OCI-LY7 (cell line): Measurements from ENCODE around the gene SUPT4H1. TPM values are rescaled to one million over a fixed set of nuclear protein-coding genes. Genes with fewer than 3 reads are reported as not detected.

Experiments
- BruUV-seq: library from RNA; stranded (reverse); fragments of 400-500 nt; replicated peaks from 2 replicates; lab custom pipeline; 2021; lab: Mats Ljungman, UMichigan
- CTCF ChIA-PET: fragments of 300-600 bp; sonication (Branson Sonifier 250); formaldehyde crosslinking; loops from one replicate; lab custom pipeline; 2022; ENCODE audit warnings: antibody characterized with exemption; ENCODE audit not compliant: unreplicated experiment; lab: Charles Lee
- POLR2A ChIA-PET: fragments of 300-600 bp; sonication (Branson Sonifier 250); formaldehyde crosslinking; loops from one replicate; lab custom pipeline; 2022; ENCODE audit warnings: antibody characterized with exemption; lab: Charles Lee
- DNase-seq: peaks from one replicate; pipeline ENCODE4 v3.0.0-alpha.2; 2015; ENCODE audit warnings: low spot score
- H2AFZ ChIP-seq: fragments of 200-600 bp; sonication (generic), shearing (Covaris generic); 2 replicates; pipeline ENCODE4 v1.6.1; 2014; ENCODE audit warnings: mild to moderate bottlenecking, antibody characterized with exemption, low read length, moderate library complexity
- H3K27ac ChIP-seq: fragments of 200-600 bp; sonication (generic); 2 replicates; pipeline ENCODE4 v1.5.1; 2014; ENCODE audit warnings: mixed run types, low read depth, mild to moderate bottlenecking, moderate library complexity, low read length, inconsistent platforms; ENCODE audit not compliant: poor library complexity, severe bottlenecking
- H3K36me3 ChIP-seq: fragments of 200-600 bp; sonication (generic); 2 replicates; pipeline ENCODE4 v1.6.1; 2014; ENCODE audit warnings: mild to moderate bottlenecking, antibody characterized with exemption, low read length, moderate library complexity, mixed read lengths; ENCODE audit not compliant: insufficient read depth
- H3K4me1 ChIP-seq: fragments of 200-600 bp; sonication (generic); 2 replicates; pipeline ENCODE4 v1.5.1; 2014; ENCODE audit warnings: mild to moderate bottlenecking, low read length; ENCODE audit not compliant: insufficient read depth, poor library complexity, severe bottlenecking
- H3K4me2 ChIP-seq: fragments of 200-600 bp; sonication (generic); 2 replicates; pipeline ENCODE4 v1.6.1; 2014; ENCODE audit warnings: mild to moderate bottlenecking, low read length
- H3K4me3 ChIP-seq: fragments of 200-600 bp; sonication (generic); 2 replicates; pipeline ENCODE4 v1.5.1; 2014; ENCODE audit warnings: mild to moderate bottlenecking, low read depth, low read length; ENCODE audit not compliant: poor library complexity, severe bottlenecking
- H3K79me2 ChIP-seq: fragments of 200-600 bp; sonication (generic); 2 replicates; pipeline ENCODE4 v1.6.1; 2016; ENCODE audit warnings: low read depth, mild to moderate bottlenecking, low read length, moderate library complexity, mixed read lengths; ENCODE audit not compliant: insufficient read depth
- H3K9me2 ChIP-seq: fragments of 200-600 bp; sonication (generic); 2 replicates; pipeline ENCODE4 v1.6.1; 2016; ENCODE audit warnings: mild to moderate bottlenecking, low read length, mixed read lengths; ENCODE audit not compliant: insufficient read depth
- H3K9me3 ChIP-seq: fragments of 200-600 bp; sonication (generic); 2 replicates; pipeline ENCODE4 v1.6.1; 2014; ENCODE audit warnings: mild to moderate bottlenecking, mixed run types, low read length, mixed read lengths
- H4K20me1 ChIP-seq: fragments of 200-600 bp; sonication (generic); 2 replicates; pipeline ENCODE4 v1.6.1; 2014; ENCODE audit warnings: mild to moderate bottlenecking, antibody characterized with exemption, low read length, moderate library complexity, mixed read lengths; ENCODE audit not compliant: insufficient read depth
- CTCF ChIP-seq: fragments of 200-600 bp; sonication (generic); conservative IDR thresholded peaks from 2 replicates; pipeline ENCODE4 v1.5.1; 2014; ENCODE audit warnings: mild to moderate bottlenecking, antibody characterized with exemption, low read length, moderate library complexity, mixed read lengths
- EZH2phosphoT487 ChIP-seq: fragments of 200-600 bp; sonication (generic); IDR thresholded peaks from 2 replicates; pipeline ENCODE4 v1.6.1; 2018; ENCODE audit warnings: low read depth, borderline replicate concordance, mild to moderate bottlenecking, mixed run types, antibody characterized with exemption, low read length, moderate library complexity, mixed read lengths
- intact Hi-C: fragments of 100-400 bp; cut with micrococcal nuclease; formaldehyde crosslinking; loops from one replicate; pipeline ENCODE4 v1.10.0; 2022; ENCODE audit not compliant: unreplicated experiment
- total RNA-seq, 2 experiments: library from RNA; depleted of rRNA in 1 of 2; stranded (reverse); fragments of >200 nt in 1 of 2; shearing (Covaris generic) in 1 of 2; gene quantifications; 2 replicates each; pipeline ENCODE4 v1.2.3, GENCODE V29; 2014 to 2022

SUPT4H1 gene
- total RNA-seq, 2 experiments from 2014 or later: 56.5 to 65.5 TPM

GRCh38 chr17:58390884-58391283 lies 38.9 kb upstream of the SUPT4H1 start:
- TF ChIP-seq CTCF (no peak), EZH2phosphoT487 (no peak)
- H4K20me1 ChIP-seq: no peaks in the 10 kb centered on the region
- peaks cover 5% of the 10 kb centered on the region for H3K4me1 ChIP-seq
- H3K36me3 ChIP-seq: no peaks in the 10 kb centered on the region
- DNase-seq: no peak
- H3K9me2 ChIP-seq: no peaks in the 10 kb centered on the region
- no peaks in the 10 kb centered on the region for H3K9me3 ChIP-seq
- no peak overlapping the region for H3K4me3 ChIP-seq
- ChIA-PET POLR2A (interaction anchor here (0.6 kb wide), 1 partner anchor 16 kb away, joined by 3 read pairs; no protein-coding TSS in a partner anchor), CTCF (no interaction called here)
- no peak overlapping the region for H3K27ac ChIP-seq
- no peak overlapping the region for H3K4me2 ChIP-seq
- intact Hi-C loops: no loop called here
- BruUV-seq: no TSS peak
- H2AFZ ChIP-seq: no peak overlapping the region
- H3K79me2 ChIP-seq: no peaks in the 10 kb centered on the region

GRCh38 chr17:58388302-58389190 lies 36.5 kb upstream of the SUPT4H1 start:
- H3K9me3 ChIP-seq: no peaks in the 10 kb centered on the region
- BruUV-seq: no TSS peak
- ChIA-PET CTCF (interaction anchor here (1.4 kb wide), 1 partner anchor 19 kb away, joined by 6 read pairs; no protein-coding TSS in a partner anchor), POLR2A (interaction anchor here (0.6 to 2.1 kb wide), 2 partner anchors 10 to 61 kb away, joined by 4 to 13 read pairs; no protein-coding TSS in a partner anchor)
- DNase-seq: no peak
- H3K4me3 ChIP-seq: no peak overlapping the region
- no peak overlapping the region for H3K4me2 ChIP-seq
- H4K20me1 ChIP-seq: no peaks in the 10 kb centered on the region
- intact Hi-C loops: no loop called here
- H3K79me2 ChIP-seq: no peaks in the 10 kb centered on the region
- no peak overlapping the region for H3K27ac ChIP-seq
- peaks cover 5% of the 10 kb centered on the region for H3K4me1 ChIP-seq
- no peak overlapping the region for H2AFZ ChIP-seq
- H3K9me2 ChIP-seq: no peaks in the 10 kb centered on the region
- TF ChIP-seq CTCF (no peak), EZH2phosphoT487 (no peak)
- H3K36me3 ChIP-seq: no peaks in the 10 kb centered on the region

GRCh38 chr17:58387834-58388233 lies 35.8 kb upstream of the SUPT4H1 start:
- TF ChIP-seq EZH2phosphoT487: no peak
- TF ChIP-seq CTCF: no peak
- Histone ChIP-seq H3K9me3 (no peaks in the 10 kb centered on the region), H2AFZ (no peak overlapping the region), H3K27ac (no peak overlapping the region), H3K36me3 (no peaks in the 10 kb centered on the region), H3K4me1 (peaks cover 9% of the 10 kb centered on the region), H3K79me2 (no peaks in the 10 kb centered on the region), H3K9me2 (no peaks in the 10 kb centered on the region), H3K4me3 (no peak overlapping the region), H3K4me2 (no peak overlapping the region), H4K20me1 (no peaks in the 10 kb centered on the region)
- ChIA-PET CTCF (no interaction called here), POLR2A (interaction anchor here (2.1 kb wide), 1 partner anchor 9 kb away, joined by 13 read pairs; no protein-coding TSS in a partner anchor)
- DNase-seq: no peak
- intact Hi-C loops: no loop called here
- no TSS peak for BruUV-seq
